HCT116 (cell line): ENCODE results near the gene CYSRT1. TPM values are rescaled to one million over a fixed set of nuclear protein-coding genes. Genes with fewer than 3 reads are reported as not detected.

Experiments
- ATAC-seq: fragments of 200-7000 bp; cut with Tn5 transposase; 2 replicates; pipeline ENCODE4 v1.9.1; 2020; ENCODE audit warnings: mild to moderate bottlenecking, moderate library complexity
- BruUV-seq: library from RNA; stranded (reverse); fragments of 400-500 nt; replicated peaks from 2 replicates; lab custom pipeline; 2021; lab: Mats Ljungman, UMichigan
- CTCF ChIA-PET: fragments of 300-600 bp; sonication (Branson Sonifier 250); formaldehyde crosslinking; loops from one replicate; lab custom pipeline; 2021; ENCODE audit warnings: antibody characterized with exemption; lab: Charles Lee
- POLR2A ChIA-PET: fragments of 300-600, 350-600 bp; sonication (Branson Sonifier 250); formaldehyde crosslinking; loops from one replicate; lab custom pipeline; 2021; ENCODE audit warnings: antibody characterized with exemption; lab: Charles Lee
- RAD21 ChIA-PET, 2 experiments: fragments of 300-600 bp; sonication (Branson Sonifier 250); formaldehyde crosslinking; loops; one replicate each; lab custom pipeline; 2023; ENCODE audit warnings: low total read pairs in 2 of 2; ENCODE audit not compliant: uncharacterized antibody in 2 of 2, unreplicated experiment in 2 of 2, low non-redundant PET in 1 of 2; lab: Charles Lee
- DNase-seq: peaks from one replicate; pipeline ENCODE4 v3.0.0-alpha.2; 2010; ENCODE audit warnings: low read depth, low spot score
- H2AFZ ChIP-seq: fragments of 200-600 bp; shearing (Covaris generic), sonication (generic); 2 replicates; pipeline ENCODE4 v1.6.1; 2017; ENCODE audit warnings: low read depth, mixed run types, mixed read lengths, antibody characterized with exemption, low read length; ENCODE audit not compliant: poor library complexity, severe bottlenecking
- H3K27ac ChIP-seq: 2 replicates; pipeline ENCODE4 v1.5.1; 2012; ENCODE audit warnings: low read depth, low read length
- H3K27me3 ChIP-seq: fragments of 200-600 bp; sonication (generic); 2 replicates; pipeline ENCODE4 v1.6.1; 2016; ENCODE audit warnings: mixed run types, low read length, mixed read lengths; ENCODE audit not compliant: insufficient read depth
- H3K36me3 ChIP-seq, 2 experiments: fragments of 200-500 bp in 1 of 2; fragments of 200-600 bp in 1 of 2; sonication (Bioruptor generic) in 1 of 2; sonication (generic) in 1 of 2; 2 replicates each; pipeline versions ENCODE4 v1.5.1 to v1.6.1; 2014 to 2016; ENCODE audit warnings: low read length in 2 of 2, inconsistent platforms in 1 of 2, mixed read lengths in 1 of 2, mixed run types in 1 of 2; ENCODE audit not compliant: insufficient read depth in 2 of 2, control insufficient read depth in 1 of 2
- H3K4me1 ChIP-seq, 2 experiments: fragments of 200-600 bp in 1 of 2; sonication (generic) in 1 of 2; 2 replicates each; pipeline versions ENCODE4 v1.5.1 to v1.6.1; 2012 to 2017; ENCODE audit warnings: low read length in 2 of 2, inconsistent platforms in 1 of 2, mild to moderate bottlenecking in 1 of 2, mixed read lengths in 1 of 2, mixed run types in 1 of 2, moderate library complexity in 1 of 2; ENCODE audit not compliant: insufficient read depth in 2 of 2, control insufficient read depth in 1 of 2
- H3K4me2 ChIP-seq: fragments of 200-600 bp; sonication (generic); 2 replicates; pipeline ENCODE4 v1.6.1; 2017; ENCODE audit warnings: mixed run types, low read length, mixed read lengths
- H3K4me3 ChIP-seq, 2 experiments: fragments of 200-600 bp in 1 of 2; sonication (generic) in 1 of 2; replicated peaks in 1 of 2; 2 replicates each; pipeline ENCODE4 v1.5.1; 2011 to 2016; ENCODE audit warnings: low read length in 2 of 2, control low read depth in 1 of 2, low read depth in 1 of 2, mild to moderate bottlenecking in 1 of 2, mixed read lengths in 1 of 2, mixed run types in 1 of 2
- H3K79me2 ChIP-seq: fragments of 200-600 bp; sonication (generic); 2 replicates; pipeline ENCODE4 v1.6.1; 2017; ENCODE audit warnings: mild to moderate bottlenecking, mixed run types, low read length, moderate library complexity, mixed read lengths; ENCODE audit not compliant: insufficient read depth
- H3K9ac ChIP-seq: fragments of 200-600 bp; sonication (generic); 2 replicates; pipeline ENCODE4 v1.6.1; 2016; ENCODE audit warnings: low read length, mixed read lengths
- H3K9me2 ChIP-seq: fragments of 200-600 bp; sonication (generic), shearing (Covaris generic); 2 replicates; pipeline ENCODE4 v1.6.1; 2017; ENCODE audit warnings: mixed run types, mild to moderate bottlenecking, moderate library complexity; ENCODE audit not compliant: insufficient read depth
- H3K9me3 ChIP-seq, 2 experiments: fragments of 200-500 bp in 1 of 2; fragments of 200-600 bp in 1 of 2; sonication (Bioruptor generic) in 1 of 2; sonication (generic) in 1 of 2; 2 replicates each; pipeline ENCODE4 v1.6.1; 2014 to 2017; ENCODE audit warnings: low read length in 2 of 2, mixed read lengths in 2 of 2, inconsistent platforms in 1 of 2, low read depth in 1 of 2, mild to moderate bottlenecking in 1 of 2, mixed run types in 1 of 2, moderate library complexity in 1 of 2; ENCODE audit not compliant: control insufficient read depth in 1 of 2, insufficient read depth in 1 of 2
- H4K20me1 ChIP-seq: fragments of 200-600 bp; sonication (generic), shearing (Covaris generic); 2 replicates; pipeline ENCODE4 v1.6.1; 2017; ENCODE audit warnings: mixed run types, mild to moderate bottlenecking, moderate library complexity; ENCODE audit not compliant: insufficient read depth
- EZH2 ChIP-seq: fragments of 200-600 bp; sonication (generic); IDR thresholded peaks from 2 replicates; pipeline ENCODE4 v1.6.1; 2017; ENCODE audit warnings: antibody characterized with exemption, mixed run types
- EZH2phosphoT487 ChIP-seq: fragments of 200-600 bp; IDR thresholded peaks from 2 replicates; pipeline ENCODE4 v1.6.1; 2018; ENCODE audit warnings: antibody characterized with exemption, borderline replicate concordance
- FOSL1 ChIP-seq: IDR thresholded peaks from 2 replicates; pipeline ENCODE4 v1.6.1; 2012; ENCODE audit warnings: low read depth
- JUND ChIP-seq: IDR thresholded peaks from 2 replicates; pipeline ENCODE4 v1.6.1; 2012
- POLR2A ChIP-seq: IDR thresholded peaks from 2 replicates; pipeline ENCODE4 v1.7.0; 2011; ENCODE audit warnings: borderline replicate concordance; ENCODE audit not compliant: insufficient read depth, insufficient read length; ENCODE audit errors: extremely low read depth
- POLR2AphosphoS5 ChIP-seq: IDR thresholded peaks from 2 replicates; pipeline ENCODE4 v1.6.1; 2011; ENCODE audit warnings: mild to moderate bottlenecking, low read depth, low read length, moderate library complexity
- SIN3A ChIP-seq: IDR thresholded peaks from 2 replicates; pipeline ENCODE4 v1.6.1; 2012; ENCODE audit warnings: low read depth
- SP1 ChIP-seq: IDR thresholded peaks from 2 replicates; pipeline ENCODE4 v1.6.1; 2012; ENCODE audit warnings: low read depth
- SRF ChIP-seq: IDR thresholded peaks from 2 replicates; pipeline ENCODE4 v1.6.1; 2012; ENCODE audit warnings: low read depth
- TCF7L2 ChIP-seq: IDR thresholded peaks from 2 replicates; pipeline ENCODE4 v1.7.0; 2011; ENCODE audit warnings: borderline replicate concordance, inconsistent platforms; ENCODE audit not compliant: insufficient read depth, insufficient read length; ENCODE audit errors: extremely low read depth
- intact Hi-C: fragments of 100-400 bp; cut with micrococcal nuclease; formaldehyde crosslinking; loops from 2 replicates; pipeline ENCODE4 v1.10.0; 2022
- total RNA-seq: library from RNA; stranded (reverse); gene quantifications from one replicate; pipeline ENCODE4 v1.2.1, GENCODE V29; 2021; ENCODE audit not compliant: unreplicated experiment
- TF ChIP-seq, protein P1 (sequence below): IDR thresholded peaks from 2 replicates; pipeline ENCODE4 v1.6.1; 2012

Gene CYSRT1
- total RNA-seq, 1 experiment from 2014 or later = 4.3 TPM

DNA sequence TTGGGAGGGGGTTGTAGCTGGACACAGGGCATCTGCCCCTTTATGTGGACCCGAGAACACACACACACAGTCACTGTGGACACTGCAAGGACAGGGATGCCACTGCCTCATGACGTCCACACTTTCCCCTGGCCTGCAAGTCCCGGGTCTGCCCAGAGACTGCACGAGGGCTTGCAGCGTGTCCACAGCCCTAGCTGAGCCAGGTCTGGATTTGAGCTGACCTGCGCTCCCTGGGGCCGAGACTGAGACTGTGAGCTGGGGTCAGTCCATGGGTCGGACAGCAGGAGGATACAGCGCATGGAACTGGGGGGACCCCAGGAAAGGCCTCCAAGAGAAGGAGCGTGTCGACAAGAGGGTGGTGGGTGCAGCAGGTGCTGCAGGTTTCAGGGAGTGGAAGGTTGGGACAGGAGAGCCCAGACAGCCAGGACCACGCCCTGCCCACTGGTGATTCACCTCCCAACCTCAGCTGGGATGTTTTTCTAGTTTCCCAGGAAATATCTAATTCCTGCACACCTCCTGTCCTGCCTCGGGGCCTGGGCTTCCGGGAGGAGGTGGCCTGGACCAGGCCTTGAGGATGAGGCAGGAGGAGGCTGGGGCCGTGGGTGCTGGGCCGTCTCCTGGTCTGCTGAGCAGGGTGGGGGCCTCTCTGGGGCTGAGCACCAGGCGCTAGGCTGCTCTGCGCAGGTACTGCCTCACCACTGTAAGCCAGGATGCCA is 1.5 kb downstream of the CYSRT1 start:
- ChIA-PET RAD21 (interaction anchor here (1.2 to 1.9 kb wide), 6 partner anchors 13 to 180 kb away, joined by 3 to 9 read pairs (median 4); partner anchors contain the start of genes ANAPC2 (in 2 of the 2) and SSNA1 (in 2 of the 2)), CTCF (interaction anchor here (1.1 to 4.7 kb wide), 12 partner anchors 10 to 197 kb away, joined by 3 to 43 read pairs (median 6); partner anchors contain the start of genes ANAPC2, SAPCD2, SSNA1 and TPRN), POLR2A (interaction anchor here (0.7 to 2.5 kb wide), 7 partner anchors 10 to 103 kb away, joined by 3 to 16 read pairs (median 6); partner anchors contain the start of genes ANAPC2, SSNA1, TPRN and TUBB4B)
- H3K27ac ChIP-seq = peak overlapping the region; percentile 88
- TF ChIP-seq FOSL1 = no peak
- TF ChIP-seq, protein P1, sequence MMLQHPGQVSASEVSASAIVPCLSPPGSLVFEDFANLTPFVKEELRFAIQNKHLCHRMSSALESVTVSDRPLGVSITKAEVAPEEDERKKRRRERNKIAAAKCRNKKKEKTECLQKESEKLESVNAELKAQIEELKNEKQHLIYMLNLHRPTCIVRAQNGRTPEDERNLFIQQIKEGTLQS = no peak
- TF ChIP-seq TCF7L2 = no peak
- no peak for TF ChIP-seq EZH2phosphoT487
- TF ChIP-seq SIN3A = no peak
- no peak for TF ChIP-seq SP1
- TF ChIP-seq POLR2A = no peak
- TF ChIP-seq SRF = no peak
- no peak for TF ChIP-seq POLR2AphosphoS5
- no peak for TF ChIP-seq EZH2
- no peak for TF ChIP-seq JUND
- H3K9ac ChIP-seq = peak overlapping the region; percentile 97
- no TSS peak for BruUV-seq
- peak overlapping the region; percentile 14 to 48 for H3K4me3 ChIP-seq
- H3K36me3 ChIP-seq = no peaks in the 10 kb centered on the region
- no peaks in the 10 kb centered on the region for H4K20me1 ChIP-seq
- no peaks in the 10 kb centered on the region for H3K79me2 ChIP-seq
- H3K27me3 ChIP-seq = no peaks in the 10 kb centered on the region
- peaks cover 44 to 71% of the 10 kb centered on the region in 2 experiments for H3K4me1 ChIP-seq
- peak overlapping the region; percentile 99 for H3K4me2 ChIP-seq
- H3K9me3 ChIP-seq = no peaks in the 10 kb centered on the region
- no peak for DNase-seq
- intact Hi-C loops = loop anchor here (1.0 to 10.0 kb wide), 4 partner anchors 39 to 442 kb away; partner anchors contain the start of genes ANAPC2, NPDC1 and SSNA1
- no peak overlapping the region for H2AFZ ChIP-seq
- ATAC-seq = peak; percentile 31
- H3K9me2 ChIP-seq = no peaks in the 10 kb centered on the region
